Measurements from ENCODE around the gene PRR3.

PRR3 gene

GRCh38 chr6:30543821-30544220, 13.3 kb upstream of the PRR3 start:
- CTCF ChIA-PET: interaction anchor here (0.7 to 12.5 kb wide), 20 partner anchors 8 to 544 kb away, joined by 3 to 278 read pairs (median 12); partner anchors contain the start of genes ABCF1, DHX16, GNL1 and PRR3
- TF ChIP-seq, protein P1, sequence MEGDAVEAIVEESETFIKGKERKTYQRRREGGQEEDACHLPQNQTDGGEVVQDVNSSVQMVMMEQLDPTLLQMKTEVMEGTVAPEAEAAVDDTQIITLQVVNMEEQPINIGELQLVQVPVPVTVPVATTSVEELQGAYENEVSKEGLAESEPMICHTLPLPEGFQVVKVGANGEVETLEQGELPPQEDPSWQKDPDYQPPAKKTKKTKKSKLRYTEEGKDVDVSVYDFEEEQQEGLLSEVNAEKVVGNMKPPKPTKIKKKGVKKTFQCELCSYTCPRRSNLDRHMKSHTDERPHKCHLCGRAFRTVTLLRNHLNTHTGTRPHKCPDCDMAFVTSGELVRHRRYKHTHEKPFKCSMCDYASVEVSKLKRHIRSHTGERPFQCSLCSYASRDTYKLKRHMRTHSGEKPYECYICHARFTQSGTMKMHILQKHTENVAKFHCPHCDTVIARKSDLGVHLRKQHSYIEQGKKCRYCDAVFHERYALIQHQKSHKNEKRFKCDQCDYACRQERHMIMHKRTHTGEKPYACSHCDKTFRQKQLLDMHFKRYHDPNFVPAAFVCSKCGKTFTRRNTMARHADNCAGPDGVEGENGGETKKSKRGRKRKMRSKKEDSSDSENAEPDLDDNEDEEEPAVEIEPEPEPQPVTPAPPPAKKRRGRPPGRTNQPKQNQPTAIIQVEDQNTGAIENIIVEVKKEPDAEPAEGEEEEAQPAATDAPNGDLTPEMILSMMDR (IDR thresholded peaks at IDR 0.05; ENCODE audit: control extremely low read depth, extremely low read depth, low read depth, missing control alignments): no peak

GRCh38 chr6:30544666-30545272, 12.3 kb upstream of the PRR3 start:
- TF ChIP-seq, protein P1 (IDR thresholded peaks at IDR 0.05; ENCODE audit: control extremely low read depth, extremely low read depth, low read depth, missing control alignments): peak; percentile 57
- POLR2A ChIA-PET: interaction anchor here (0.7 to 1.2 kb wide), 5 partner anchors 10 to 67 kb away, joined by 3 to 5 read pairs (median 3); partner anchors contain the start of genes ABCF1 and PRR3
- CTCF ChIA-PET: interaction anchor here (0.6 to 12.5 kb wide), 45 partner anchors 9 to 579 kb away, joined by 3 to 278 read pairs (median 5); partner anchors contain the start of genes ABCF1, DHX16, GNL1 and MRPS18B
- peak; percentile 53 for DNase-seq (ENCODE audit: extremely low spot score)

More at GRCh38 chr6:30543821-30544220, 13.3 kb upstream of the PRR3 start:
- DNase-seq (ENCODE audit: extremely low spot score): no peak
- POLR2A ChIA-PET: no interaction called here

- DNase-seq (ENCODE audit: extremely low spot score): no peak
- ChIA-PET CTCF (interaction anchor here (0.9 to 12.5 kb wide), 4 partner anchors 11 to 96 kb away, joined by 3 to 278 read pairs (median 82); no protein-coding TSS in a partner anchor), POLR2A (no interaction called here)
- TF ChIP-seq, protein P1 (IDR thresholded peaks at IDR 0.05; ENCODE audit: control extremely low read depth, extremely low read depth, low read depth, missing control alignments): no peak
Observed at GRCh38 chr6:30547454-30547853, 9.6 kb upstream of the PRR3 start.

GRCh38 chr6:30548375-30548774, 8.7 kb upstream of the PRR3 start:
- TF ChIP-seq, protein P1 (IDR thresholded peaks at IDR 0.05; ENCODE audit: control extremely low read depth, extremely low read depth, low read depth, missing control alignments): no peak
- POLR2A ChIA-PET: interaction anchor here (0.6 kb wide), 1 partner anchor 365 kb away, joined by 3 read pairs; no protein-coding TSS in a partner anchor
- CTCF ChIA-PET: interaction anchor here (0.8 to 12.5 kb wide), 5 partner anchors 12 to 539 kb away, joined by 3 to 278 read pairs (median 4); no protein-coding TSS in a partner anchor
- no peak for DNase-seq (ENCODE audit: extremely low spot score)

DNA sequence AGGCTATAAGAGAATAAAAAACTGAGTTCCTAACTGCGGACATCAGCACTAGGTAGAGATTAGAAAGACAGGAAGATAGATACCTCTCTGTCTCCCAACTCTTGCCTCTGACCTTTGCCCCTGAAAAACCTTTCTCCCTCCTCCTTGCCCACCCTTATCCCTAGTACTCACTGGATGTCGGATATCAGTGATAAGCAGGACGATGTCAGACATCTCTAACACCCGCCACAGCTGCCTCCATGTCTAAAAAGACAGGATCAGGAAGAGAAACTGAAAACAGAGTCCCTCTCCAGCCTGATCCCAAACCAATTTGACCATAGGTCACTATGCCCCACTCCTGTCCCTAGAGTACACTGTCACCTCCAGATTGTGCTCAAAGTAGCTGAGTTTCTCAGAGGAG, 2.7 kb upstream of the PRR3 start:
- TF ChIP-seq, protein P1 (IDR thresholded peaks at IDR 0.05; ENCODE audit: control extremely low read depth, extremely low read depth, low read depth, missing control alignments): no peak
- ChIA-PET CTCF (interaction anchor here (0.8 to 6.9 kb wide), 6 partner anchors 11 to 533 kb away, joined by 3 to 100 read pairs (median 6); no protein-coding TSS in a partner anchor), POLR2A (interaction anchor here (1.3 kb wide), 1 partner anchor 9 kb away, joined by 3 read pairs; no protein-coding TSS in a partner anchor)
- no peak for DNase-seq (ENCODE audit: extremely low spot score)

- CTCF ChIA-PET: interaction anchor here (0.7 to 6.9 kb wide), 6 partner anchors 12 to 167 kb away, joined by 3 to 100 read pairs (median 6); no protein-coding TSS in a partner anchor
- TF ChIP-seq, protein P1 (IDR thresholded peaks at IDR 0.05; ENCODE audit: control extremely low read depth, extremely low read depth, low read depth, missing control alignments): no peak
- POLR2A ChIA-PET: interaction anchor here (0.6 to 1.3 kb wide), 3 partner anchors 10 to 736 kb away, joined by 3 to 5 read pairs (median 3); no protein-coding TSS in a partner anchor
- peak; percentile 28 for DNase-seq (ENCODE audit: extremely low spot score)
Observed at GRCh38 chr6:30554962-30555815, 1.9 kb upstream of the PRR3 start.

Data from GM10248 (cell line).